Measurements from ENCODE around the gene MYO3B.
A peak's percentile ranks its signal among the peaks of the same experiment; 100 is the strongest.

Gene MYO3B

DNA sequence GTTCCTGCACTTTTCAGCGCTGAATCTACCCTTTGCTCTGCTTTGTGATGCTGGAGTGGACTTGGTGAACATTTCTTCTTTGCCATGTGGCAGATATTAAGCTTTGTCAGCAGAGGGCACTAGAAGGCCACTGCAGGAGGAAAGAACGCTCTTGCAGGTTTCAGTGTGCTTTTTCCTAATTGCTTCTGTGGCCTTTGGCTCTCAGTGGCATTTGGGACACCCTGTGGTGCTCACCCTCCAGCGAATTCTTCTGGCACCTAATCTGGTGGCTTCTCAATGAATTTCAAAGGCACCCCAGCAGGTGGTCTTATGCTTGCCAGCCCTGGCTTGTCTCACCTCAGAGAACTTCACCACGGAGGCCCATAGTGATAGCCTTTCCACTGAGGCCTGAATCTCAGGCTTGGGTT lies 146.7 kb downstream of the MYO3B start:
- H3K9me3 ChIP-seq (ENCODE audit: control insufficient read depth, insufficient read depth, low read length), result peaks cover 4% of the 10 kb centered on the region; the same call in 1 of the 2 replicates
- no peaks in the 10 kb centered on the region for H3K9me2 ChIP-seq (replicated peaks; ENCODE audit: control insufficient read depth, low read length)
- H3K4me3 ChIP-seq (ENCODE audit: low read length), result no peak overlapping the region
- no peaks in the 10 kb centered on the region for H3K79me2 ChIP-seq (ENCODE audit: control insufficient read depth, low read length)
- no peaks in the 10 kb centered on the region for H3K4me1 ChIP-seq (ENCODE audit: control insufficient read depth, low read length)
- no peak overlapping the region for H3K27ac ChIP-seq (ENCODE audit: low read depth, low read length)
- no peak for TF ChIP-seq EZH2phosphoT487 (IDR thresholded peaks at IDR 0.05; ENCODE audit: borderline replicate concordance, low read length)
- TF ChIP-seq, protein P1, sequence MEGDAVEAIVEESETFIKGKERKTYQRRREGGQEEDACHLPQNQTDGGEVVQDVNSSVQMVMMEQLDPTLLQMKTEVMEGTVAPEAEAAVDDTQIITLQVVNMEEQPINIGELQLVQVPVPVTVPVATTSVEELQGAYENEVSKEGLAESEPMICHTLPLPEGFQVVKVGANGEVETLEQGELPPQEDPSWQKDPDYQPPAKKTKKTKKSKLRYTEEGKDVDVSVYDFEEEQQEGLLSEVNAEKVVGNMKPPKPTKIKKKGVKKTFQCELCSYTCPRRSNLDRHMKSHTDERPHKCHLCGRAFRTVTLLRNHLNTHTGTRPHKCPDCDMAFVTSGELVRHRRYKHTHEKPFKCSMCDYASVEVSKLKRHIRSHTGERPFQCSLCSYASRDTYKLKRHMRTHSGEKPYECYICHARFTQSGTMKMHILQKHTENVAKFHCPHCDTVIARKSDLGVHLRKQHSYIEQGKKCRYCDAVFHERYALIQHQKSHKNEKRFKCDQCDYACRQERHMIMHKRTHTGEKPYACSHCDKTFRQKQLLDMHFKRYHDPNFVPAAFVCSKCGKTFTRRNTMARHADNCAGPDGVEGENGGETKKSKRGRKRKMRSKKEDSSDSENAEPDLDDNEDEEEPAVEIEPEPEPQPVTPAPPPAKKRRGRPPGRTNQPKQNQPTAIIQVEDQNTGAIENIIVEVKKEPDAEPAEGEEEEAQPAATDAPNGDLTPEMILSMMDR (IDR thresholded peaks at IDR 0.05; ENCODE audit: low read depth, low read length, poor library complexity, severe bottlenecking), result peak; percentile 78
- H3K27me3 ChIP-seq (ENCODE audit: control insufficient read depth, low read length), result no peaks in the 10 kb centered on the region
- no peaks in the 10 kb centered on the region for H3F3A ChIP-seq (ENCODE audit: control insufficient read depth, insufficient read depth)
- H3K36me3 ChIP-seq (ENCODE audit: control insufficient read depth, low read length), result no peaks in the 10 kb centered on the region
- H4K20me1 ChIP-seq (ENCODE audit: control insufficient read depth, insufficient read depth, low read depth, low read length), result no peaks in the 10 kb centered on the region
- no peak overlapping the region for H3K4me2 ChIP-seq (ENCODE audit: low read length)

DNA sequence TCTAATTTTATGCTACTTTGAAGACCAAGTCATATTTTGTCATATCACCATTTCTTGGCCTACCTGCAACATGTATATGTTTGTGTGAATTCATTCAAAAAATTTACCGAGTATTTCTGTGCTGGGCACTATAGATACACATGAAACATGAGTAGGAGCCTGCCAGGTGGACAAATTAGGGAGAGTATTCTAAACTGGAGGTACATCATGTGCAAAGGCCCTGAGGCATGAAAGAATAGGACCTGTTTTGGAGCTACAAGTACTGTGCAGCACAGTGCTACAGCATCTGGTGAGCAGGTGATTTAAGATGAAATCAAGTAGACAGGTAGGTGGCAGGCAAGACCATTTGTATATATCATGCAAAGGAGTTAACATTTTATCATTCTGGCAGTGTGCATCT lies 152.9 kb downstream of the MYO3B start:
- Histone ChIP-seq H3K79me2 (ENCODE audit: control insufficient read depth, low read length) (no peaks in the 10 kb centered on the region), H3K36me3 (ENCODE audit: control insufficient read depth, low read length) (no peaks in the 10 kb centered on the region), H3K4me1 (ENCODE audit: control insufficient read depth, low read length) (no peaks in the 10 kb centered on the region), H3F3A (ENCODE audit: control insufficient read depth, insufficient read depth) (no peaks in the 10 kb centered on the region), H3K27me3 (ENCODE audit: control insufficient read depth, low read length) (peaks cover 3% of the 10 kb centered on the region; the same call in 1 of the 2 replicates), H3K4me2 (ENCODE audit: low read length) (no peak overlapping the region), H3K4me3 (ENCODE audit: low read length) (no peak overlapping the region), H3K9me3 (ENCODE audit: control insufficient read depth, insufficient read depth, low read length) (no peaks in the 10 kb centered on the region), H3K27ac (ENCODE audit: low read depth, low read length) (no peak overlapping the region), H3K9me2 (replicated peaks; ENCODE audit: control insufficient read depth, low read length) (no peaks in the 10 kb centered on the region), H4K20me1 (ENCODE audit: control insufficient read depth, insufficient read depth, low read depth, low read length) (no peaks in the 10 kb centered on the region)
- TF ChIP-seq, protein P1 (IDR thresholded peaks at IDR 0.05; ENCODE audit: low read depth, low read length, poor library complexity, severe bottlenecking), result no peak
- TF ChIP-seq EZH2phosphoT487 (IDR thresholded peaks at IDR 0.05; ENCODE audit: borderline replicate concordance, low read length), result no peak

DNA sequence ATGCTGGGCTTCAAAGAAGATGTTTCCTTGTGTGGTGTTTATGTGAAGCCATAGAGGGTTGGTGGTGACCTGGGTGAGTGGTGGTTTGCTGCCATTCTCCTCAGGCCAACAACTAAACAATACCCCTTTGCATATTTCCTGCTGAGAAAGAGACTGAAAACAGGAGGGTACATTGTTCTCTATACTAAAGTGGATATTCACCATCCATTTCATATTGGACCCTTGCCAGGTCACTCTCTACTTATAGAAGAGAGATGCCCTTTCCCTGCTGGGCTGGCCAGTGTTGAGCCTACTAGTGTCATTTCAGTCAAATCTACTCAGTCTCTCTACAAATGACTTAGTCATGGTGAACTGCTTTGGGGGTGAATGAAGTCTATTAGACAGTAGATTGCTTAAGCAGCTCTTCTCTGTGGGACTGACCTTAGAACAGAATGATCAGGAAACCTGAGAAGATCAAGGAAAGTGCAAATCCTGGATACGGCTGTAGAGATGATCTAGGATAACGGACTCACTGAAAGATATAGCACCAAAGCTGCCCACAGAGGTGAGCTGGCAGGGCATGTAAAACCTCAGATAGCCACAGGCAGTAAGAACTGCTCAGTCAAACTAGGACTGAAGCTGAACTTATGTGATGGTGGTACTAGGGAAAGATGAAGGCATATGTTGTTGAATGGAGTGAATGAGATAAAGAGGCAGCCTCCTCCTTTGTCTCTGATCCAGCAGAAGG lies 154.9 kb downstream of the MYO3B start:
- Histone ChIP-seq H3K4me3 (ENCODE audit: low read length) (no peak overlapping the region), H3K4me2 (ENCODE audit: low read length) (no peak overlapping the region), H3K4me1 (ENCODE audit: control insufficient read depth, low read length) (no peaks in the 10 kb centered on the region), H3K9me3 (ENCODE audit: control insufficient read depth, insufficient read depth, low read length) (no peaks in the 10 kb centered on the region), H3K27ac (ENCODE audit: low read depth, low read length) (no peak overlapping the region), H3K9me2 (replicated peaks; ENCODE audit: control insufficient read depth, low read length) (no peaks in the 10 kb centered on the region), H3K79me2 (ENCODE audit: control insufficient read depth, low read length) (no peaks in the 10 kb centered on the region), H3F3A (ENCODE audit: control insufficient read depth, insufficient read depth) (no peaks in the 10 kb centered on the region), H3K36me3 (ENCODE audit: control insufficient read depth, low read length) (no peaks in the 10 kb centered on the region), H3K27me3 (ENCODE audit: control insufficient read depth, low read length) (peaks cover 3% of the 10 kb centered on the region; the same call in 1 of the 2 replicates), H4K20me1 (ENCODE audit: control insufficient read depth, insufficient read depth, low read depth, low read length) (no peaks in the 10 kb centered on the region)
- no peak for TF ChIP-seq EZH2phosphoT487 (IDR thresholded peaks at IDR 0.05; ENCODE audit: borderline replicate concordance, low read length)
- TF ChIP-seq, protein P1 (IDR thresholded peaks at IDR 0.05; ENCODE audit: low read depth, low read length, poor library complexity, severe bottlenecking), result no peak

Data from DOHH2 (cell line).